Dedifferentiated amniotic fluid mesenchymal stem cell (primary cell): ENCODE measurements around the gene EOGT.

ENCODE experiments used
- DNase-seq: peaks from one replicate; pipeline ENCODE4 v3.0.0-alpha.2; 2016; ENCODE audit errors: extremely low spot score

The EOGT gene

DNA sequence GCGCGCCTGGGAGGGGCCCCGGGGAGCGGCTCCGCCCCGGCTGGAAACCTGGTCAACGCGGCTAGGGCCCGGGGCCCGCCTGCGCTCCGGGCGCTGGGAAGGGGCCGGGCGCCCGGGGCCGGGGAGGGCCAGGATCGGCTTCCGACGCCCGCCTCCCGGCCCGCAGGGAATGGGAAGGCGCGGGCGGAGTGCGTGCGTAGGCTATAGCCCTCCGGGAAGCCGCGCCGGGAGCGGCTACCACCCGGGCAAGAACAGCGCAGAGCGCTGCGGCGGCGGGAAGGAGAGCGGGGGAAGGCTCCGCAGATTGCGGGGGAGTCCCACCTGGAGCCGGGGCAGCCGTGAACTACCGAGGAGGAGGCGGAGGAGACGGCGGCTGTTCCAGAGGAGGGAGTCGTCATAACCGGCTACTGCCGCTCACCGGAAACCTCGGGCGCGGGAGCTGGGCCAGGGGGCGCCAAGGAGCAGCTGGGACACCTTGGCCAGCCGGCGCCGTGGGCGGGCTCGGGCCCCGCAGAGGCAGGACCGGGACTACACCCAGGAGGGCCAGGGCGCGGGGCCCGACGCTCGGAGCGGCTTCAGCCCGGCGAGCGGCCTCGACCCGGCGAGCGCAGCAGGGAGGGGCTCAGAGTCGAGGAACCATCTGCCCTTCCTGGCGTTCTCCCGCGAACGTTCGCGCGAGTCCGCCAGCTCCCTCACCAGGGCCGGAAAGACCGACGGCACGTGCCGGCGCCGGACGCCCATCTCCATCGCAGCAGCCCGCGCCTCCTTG is at the start of gene EOGT:
Gene EOGT (minus strand): TSS at position 432 of the 769 bp plus-strand sequence. CDS start 3,838 bp downstream, outside the sequence.
- DNase-seq, result peak; percentile 63

DNA sequence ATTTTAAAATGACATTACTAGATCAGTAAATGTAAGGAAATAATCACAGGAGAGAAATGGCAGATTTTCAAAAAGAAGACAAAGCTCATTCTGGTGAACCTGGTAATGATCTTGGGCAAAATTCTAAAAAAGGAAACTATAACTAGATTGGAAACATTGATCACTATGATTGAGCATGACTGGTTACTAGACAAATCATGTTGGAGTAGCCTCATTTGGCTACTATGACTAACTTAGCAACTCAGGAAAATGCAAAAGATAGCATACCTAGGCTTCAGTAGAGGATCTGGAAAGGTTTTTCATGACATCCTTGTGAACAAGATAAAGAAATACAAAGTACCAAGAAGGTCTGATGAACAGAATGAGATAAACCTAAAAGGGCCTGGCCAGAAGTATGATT is 46.2 kb upstream of the EOGT start:
- no peak for DNase-seq

DNA sequence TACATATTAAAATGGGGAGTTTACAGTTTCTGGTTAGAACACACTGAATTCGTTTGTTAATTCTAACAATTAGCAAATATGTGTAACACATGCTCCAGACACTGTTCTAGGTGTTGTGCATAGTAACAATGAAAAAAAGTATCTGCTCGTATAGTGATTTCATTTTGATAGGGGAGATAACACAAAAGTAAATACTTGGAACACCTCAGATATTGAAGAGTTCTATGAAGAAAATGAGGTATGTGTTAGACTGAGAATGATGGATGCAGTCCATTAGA is 45.4 kb upstream of the EOGT start:
- DNase-seq, result no peak

DNA sequence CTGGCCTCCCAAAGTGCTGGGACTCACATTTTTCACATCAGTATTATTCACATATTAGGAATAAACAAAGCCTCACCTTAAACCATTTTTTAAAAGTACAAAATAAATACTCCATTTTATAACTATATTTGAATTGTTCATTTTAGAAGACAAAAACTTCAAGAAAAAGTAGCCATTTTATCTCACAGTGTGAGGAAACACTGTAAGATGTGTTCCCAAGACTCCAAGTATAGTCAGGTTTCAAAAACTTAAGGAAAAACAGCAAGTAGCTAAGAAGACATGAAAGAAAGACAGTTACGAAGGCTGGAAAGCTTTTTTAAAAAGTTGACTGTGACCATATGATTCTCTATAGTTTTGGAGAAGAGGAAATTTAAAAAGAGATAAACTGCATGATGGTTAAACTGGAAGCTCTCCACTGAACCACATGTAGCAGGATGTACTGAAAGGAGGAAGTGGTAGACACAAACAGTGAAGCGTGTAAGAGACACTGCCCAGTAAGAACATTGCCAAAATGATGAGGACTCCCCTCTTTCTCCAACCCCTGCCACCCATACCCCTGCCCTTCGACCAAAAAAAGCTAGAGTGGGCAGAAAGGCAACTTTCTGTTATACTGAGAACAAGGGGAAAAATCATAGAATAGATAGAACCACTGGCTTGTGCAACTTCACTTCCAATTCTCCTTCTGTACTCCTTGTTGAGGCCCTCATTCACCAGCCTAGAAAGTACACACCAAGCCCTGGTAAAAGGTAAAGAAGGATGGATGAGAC is 44.9 kb upstream of the EOGT start:
- DNase-seq, result no peak

DNA sequence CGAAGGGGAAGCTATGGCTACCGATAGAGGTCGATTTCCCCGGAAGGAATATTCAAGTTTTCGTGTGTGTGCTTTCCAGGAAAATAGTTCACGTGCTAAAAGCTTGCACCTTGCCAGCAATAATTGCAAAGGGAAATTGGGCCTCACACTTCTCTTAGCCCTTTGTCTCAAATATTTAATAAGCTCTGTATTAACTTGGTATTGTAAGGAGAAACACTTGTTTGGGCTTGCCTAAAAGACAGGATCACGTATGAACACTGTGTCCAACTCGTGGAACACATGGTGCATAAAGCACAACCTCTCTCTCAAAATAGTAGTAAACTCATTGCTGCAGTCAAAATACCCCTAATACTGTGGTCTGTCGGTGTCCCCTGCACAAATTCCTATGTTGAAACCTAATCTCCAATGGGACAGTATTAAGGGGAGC is 39.0 kb upstream of the EOGT start:
- no peak for DNase-seq

DNA sequence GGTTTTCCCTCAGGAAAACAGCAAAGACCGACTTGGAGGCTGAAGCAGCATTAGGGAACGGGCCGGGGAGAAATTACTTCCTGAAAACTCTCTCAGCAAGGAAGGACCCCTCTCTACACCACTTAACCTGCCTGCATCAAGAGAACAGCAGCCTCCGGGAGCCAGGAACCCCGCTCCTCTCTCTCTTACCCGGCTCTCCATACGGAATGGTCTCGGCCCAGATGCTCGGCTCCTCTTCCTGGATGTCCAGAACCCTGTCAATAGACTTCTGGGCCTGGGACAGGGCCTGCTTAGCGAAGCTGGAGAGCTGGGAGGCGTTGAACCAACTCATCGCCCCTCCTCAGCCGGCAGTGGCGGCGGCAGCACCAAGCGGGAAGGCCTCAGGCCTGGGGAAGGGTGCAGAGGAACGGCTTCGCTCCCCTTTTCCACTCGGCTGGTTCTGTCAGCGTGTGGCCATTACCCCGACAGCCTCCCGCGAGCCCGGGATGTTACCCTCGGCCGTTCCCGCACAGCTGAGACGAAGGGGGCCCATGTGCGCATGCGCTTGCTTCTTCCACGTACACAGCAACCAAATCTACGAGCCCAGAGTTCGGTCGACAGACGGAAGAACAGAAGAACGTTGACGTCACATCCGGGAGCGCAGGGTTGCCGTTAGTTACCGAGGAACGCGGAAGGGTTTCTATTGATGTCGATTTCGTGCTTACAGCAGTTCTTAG is 38.4 kb upstream of the EOGT start, which contains the start of gene TMF1:
Gene TMF1 (minus strand): TSS at position 578 of the 716 bp plus-strand sequence. CDS start 247 bp downstream, at position 331.
- peak; percentile 100 for DNase-seq

DNA sequence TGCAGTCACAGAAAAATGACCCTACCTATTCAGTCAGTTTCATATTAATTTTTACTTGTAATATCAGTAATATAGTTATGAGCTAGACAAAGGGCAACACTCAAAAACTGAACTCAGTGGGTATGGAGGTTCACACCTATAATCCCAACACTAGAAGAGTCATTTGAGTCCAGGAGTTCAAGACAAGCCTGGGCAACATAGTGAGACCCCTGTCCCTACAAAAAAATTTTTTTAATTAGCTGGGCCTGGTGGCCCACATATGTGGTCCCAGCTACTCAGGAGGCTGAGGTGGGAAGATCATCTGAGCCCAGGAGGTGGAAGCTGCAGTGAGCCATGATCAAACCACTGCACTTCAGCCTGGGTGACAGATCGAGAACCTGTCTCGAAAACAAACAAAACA is 35.5 kb upstream of the EOGT start:
- no peak for DNase-seq

DNA sequence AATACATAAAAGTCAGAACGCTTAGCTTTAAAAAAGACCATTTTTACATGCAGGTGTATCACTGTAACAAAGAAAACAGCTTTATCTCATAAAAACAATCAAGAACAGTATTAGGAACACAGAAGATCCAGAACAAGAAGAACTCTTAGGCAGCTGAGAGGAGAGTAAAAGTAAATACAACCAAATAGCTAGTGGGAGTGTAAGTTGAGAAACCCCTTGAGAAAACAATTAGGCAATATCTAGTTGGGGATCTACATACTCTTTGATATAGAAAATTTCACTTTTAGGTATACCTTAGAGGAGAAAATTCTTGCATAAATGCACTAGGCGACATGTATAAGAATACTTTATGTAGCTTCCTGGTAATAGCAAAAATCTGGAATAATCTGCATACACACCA is 31.1 kb upstream of the EOGT start:
- no peak for DNase-seq

DNA sequence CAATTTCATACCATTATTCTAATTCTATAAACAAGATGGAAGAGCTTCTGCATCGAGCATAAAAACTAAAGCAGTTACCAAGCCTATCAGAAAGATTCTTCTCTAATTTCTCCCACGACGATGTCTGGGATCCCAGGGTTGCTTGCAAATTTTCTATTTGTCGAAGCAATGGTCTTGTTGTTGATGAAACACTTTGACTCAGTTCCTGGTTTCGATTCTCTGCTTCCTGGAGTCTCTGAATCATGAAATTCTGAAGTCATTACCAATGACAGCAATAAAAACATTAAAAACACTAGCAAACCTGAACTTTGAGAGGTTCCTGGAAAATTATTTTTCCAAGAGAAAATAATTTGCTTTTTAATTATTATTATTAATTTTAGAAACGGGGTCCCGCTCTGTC is 20.0 kb upstream of the EOGT start:
- DNase-seq, result peak; percentile 34

DNA sequence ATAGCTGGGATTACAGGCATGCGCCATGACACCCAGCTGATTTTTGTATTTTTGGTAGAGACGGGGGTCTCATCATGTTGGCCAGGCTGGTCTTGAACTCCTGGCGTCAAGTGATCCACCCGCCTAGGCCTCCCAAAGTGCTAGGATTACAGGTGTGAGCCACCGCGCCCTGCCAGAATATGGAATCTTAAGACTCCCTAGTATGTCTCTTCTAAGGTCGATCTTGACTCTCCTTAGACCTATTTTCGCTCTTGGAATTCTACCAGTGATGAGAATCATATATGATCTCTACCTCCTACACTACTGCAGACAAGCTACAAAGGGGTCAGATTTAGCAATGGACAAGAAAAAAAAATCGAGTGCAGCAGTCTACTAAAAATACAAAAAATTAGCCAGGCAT is 19.3 kb upstream of the EOGT start:
- DNase-seq, result no peak

DNA sequence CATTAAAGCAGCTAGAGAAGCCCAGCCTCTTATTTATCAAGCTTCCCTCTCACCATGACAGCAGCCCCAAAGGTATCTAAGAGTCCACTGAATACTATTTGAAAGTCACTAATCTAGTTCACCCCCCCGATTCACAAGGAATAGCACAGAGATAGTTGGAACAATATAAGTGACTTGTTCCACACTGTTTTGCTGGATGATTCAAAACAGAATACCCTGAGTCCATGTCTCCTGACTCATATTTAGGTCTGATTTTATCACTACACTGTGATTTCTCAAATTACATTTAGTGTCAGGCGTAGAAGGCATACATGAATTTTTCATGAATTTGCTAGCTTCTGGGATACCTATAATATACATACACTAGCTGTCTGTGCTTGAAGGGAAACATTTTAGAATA is 18.7 kb upstream of the EOGT start:
- peak; percentile 51 for DNase-seq

DNA sequence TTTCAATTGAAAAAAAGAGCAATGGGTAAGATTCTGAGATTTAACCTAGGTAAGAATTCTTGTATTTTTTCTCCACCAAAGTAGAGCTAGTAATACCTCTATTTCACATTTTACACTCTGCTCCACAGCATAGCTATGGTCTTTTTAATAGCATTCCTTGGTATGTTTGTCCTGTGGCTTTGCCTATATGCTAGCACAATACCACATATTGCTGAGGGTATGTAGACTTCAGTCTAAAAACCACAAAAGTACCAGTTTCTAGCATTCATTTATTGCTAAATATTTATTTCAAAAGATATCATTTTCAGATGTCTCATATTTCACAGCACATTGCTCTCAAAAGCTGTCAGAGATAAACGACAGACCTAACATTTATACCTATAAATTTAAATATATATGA is 18.2 kb upstream of the EOGT start:
- no peak for DNase-seq

DNA sequence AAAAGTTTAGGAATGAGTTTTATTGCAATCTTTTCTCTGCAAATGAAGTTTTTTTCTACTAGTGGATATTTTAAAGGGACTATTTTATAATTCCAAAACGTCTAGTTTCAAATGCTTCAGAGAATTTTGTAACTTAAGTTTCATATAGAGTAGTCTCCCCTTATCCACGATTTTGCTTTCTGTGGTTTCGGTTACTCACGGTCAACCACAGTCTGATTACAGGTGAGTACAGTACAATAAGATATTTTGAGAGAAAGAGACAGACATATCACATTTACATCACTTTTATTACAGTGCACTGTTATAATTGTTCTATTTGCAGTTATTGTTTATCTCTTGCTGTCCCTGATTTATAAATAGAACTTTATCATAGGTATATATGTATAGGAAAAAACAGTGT is 7.4 kb upstream of the EOGT start:
- no peak for DNase-seq

DNA sequence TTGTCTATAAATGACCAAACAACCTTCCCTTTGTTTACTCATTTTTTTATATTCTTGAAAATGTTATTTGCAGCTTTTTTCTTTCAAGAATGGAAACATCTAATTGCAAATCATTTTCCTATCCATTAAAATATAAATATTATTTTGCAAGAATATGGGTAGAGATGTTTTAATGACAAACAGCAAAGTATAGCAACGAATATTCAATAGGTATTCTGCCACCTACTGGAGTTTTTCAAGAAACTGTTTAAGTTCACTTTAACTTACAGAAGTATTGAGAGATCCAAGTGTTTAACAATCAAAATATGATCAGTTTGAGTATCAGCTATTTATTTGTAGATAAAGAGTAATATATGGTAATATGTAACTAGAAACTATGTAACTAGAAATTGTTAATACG is 6.9 kb upstream of the EOGT start:
- DNase-seq, result no peak

DNA sequence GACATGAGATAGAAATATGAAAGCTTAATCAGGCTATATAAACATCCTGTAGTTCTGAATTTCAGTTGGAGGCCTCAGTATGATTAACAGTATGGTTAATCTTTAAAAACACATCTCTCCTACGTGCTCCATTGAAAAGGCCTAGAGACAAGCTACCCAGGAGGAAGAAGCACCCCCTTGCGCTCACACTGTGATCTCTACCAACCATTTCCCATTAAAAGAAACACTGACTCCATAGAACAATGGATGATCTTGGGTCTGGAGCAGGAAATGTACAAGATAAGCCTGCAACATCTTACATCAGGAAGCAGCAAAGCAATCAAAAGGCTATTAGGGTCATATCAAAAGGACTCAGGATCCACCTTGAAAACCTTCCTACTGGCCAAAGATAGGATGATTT is 3.4 kb upstream of the EOGT start:
- DNase-seq, result no peak

DNA sequence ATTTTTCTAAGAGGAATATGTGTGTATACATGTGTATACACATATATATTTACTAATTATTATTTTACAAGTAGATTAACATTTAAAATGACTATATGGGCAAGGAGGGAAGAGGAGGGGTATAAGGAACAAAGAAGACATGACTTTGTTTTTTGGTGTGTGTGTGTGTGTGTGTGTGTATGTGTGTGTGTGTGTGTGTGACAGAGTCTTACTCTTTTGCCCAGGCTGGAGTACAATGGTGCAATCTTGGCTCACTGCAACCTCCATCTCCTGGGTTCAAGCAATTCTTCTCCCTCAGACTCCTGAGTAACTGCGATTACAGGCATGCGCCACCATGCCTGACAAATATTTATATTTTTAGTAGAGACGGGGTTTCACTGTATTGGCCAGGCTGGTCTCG is 2.6 kb upstream of the EOGT start:
- DNase-seq, result no peak

DNA sequence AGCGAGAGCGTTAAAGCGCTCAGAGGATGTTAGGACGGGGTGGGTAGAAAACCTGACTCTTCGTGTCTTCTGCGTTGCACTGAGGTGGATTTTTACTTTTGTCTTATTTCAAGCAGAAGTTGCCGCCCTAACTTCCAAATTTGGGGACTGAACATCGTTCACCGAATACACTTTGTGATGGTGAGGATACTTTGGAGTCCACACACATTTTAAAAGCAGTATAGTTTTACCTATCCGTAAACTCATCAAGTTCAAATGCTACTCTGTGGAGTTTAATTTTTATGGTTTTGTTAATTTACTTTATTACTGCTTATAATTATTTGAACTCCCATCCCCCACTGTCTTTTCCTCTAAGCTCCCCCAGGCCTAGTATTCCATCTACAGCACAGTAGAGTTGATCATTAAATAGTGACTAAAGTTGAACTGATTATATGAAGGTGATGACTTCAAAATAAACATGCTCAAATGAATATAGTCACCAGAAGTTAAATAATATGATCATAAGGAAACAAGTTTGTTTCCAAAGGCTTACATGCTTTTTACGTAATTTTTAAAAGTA is 617 bp upstream of the EOGT start:
- DNase-seq, result no peak

DNA sequence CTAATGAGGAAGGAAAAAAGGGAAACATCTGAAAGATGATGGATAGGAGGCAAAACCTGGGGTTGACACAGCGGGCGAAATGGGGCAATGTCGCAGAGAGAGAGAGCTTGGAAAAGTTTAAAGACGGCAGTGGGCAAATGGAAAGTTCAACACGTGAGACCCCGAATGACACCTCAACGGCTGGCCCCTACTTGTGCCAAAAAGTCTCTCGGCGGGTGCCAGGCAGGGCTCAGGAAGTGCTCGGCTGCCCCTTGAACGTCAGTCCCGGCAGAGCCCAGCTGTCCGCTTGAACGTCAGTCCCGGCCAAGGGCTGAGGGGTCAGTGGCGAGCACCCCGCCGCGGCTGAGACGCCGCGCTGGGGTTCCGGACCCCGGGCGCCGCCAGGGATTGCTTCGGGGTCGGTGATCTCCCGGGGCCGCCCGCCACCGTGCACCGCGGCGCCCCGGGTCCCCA is 658 bp downstream of the EOGT start:
- no peak for DNase-seq

DNA sequence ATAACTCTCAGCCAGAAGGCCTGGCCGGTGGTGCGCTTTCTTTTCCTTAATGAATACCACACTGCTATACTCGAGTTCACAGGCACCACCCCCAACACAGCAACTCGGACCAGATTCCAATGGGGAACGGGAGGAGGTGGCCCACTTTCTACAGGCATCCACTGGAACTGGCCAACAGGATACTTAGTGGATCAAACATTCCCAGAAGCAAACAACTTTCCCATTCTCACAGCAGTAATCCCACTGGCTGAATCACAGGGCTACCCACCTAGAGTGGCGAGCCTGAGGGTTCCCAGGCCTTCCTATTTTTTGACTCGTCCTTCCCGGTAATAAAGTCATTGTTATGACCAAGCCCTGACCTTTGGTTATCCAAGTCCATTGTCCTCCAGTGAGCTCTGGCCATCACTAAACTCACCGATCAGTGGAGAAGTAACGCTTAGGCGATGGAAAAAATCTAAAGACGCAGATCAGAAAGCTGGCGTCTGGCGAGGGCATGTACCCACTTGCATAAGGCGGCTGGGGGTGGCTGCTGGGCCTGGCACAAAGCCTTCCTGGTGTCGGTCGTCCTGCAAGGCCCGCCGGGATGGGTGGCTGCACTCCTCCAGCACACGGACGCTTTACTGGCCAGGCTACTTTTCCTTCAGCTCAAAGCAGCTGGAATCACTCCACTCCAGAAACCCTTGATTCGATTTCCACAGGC is 1.2 kb downstream of the EOGT start:
- no peak for DNase-seq

DNA sequence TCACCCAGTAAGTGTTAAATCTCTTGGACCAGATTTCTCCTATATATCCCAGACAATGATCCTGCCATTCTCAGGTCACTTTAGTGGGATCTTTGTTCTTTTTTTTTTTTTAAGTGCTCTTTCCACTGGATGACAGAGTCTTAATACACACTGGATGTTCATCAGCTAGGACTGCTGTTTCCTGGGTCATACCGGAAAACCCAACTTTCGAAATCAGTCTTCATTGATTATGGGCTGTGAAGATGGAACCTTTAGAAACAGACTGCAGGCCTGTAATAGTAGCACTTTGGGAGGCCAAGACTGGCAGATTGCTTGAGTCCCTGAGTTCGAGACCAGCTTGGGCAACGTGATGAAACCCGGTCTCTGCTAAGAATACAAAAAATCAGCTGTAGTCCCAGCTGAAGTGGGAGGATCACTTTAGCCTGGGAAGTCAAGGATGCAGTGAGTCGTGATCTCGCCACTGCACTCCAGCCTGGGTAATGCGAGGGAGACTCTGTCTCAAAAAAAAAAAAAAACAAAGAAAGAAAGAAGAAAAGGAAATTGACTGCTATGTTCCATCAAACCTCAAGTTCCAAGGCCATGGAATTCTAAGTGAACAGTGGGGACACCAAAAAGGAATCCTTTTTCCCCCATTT is 2.3 kb downstream of the EOGT start:
- no peak for DNase-seq
